Testis (tissue), 5 donors: ENCODE data around the gene KLRC4. TPM values are rescaled to one million over a fixed set of nuclear protein-coding genes. Genes with fewer than 3 reads are reported as not detected.

Experiments used
- DNase-seq: peaks from one replicate; pipeline ENCODE4 v3.0.0-alpha.2; 2019
- H3K27ac ChIP-seq, 2 donors: fragments of 200-600 bp; sonication (generic); one replicate each; pipeline ENCODE4 v1.5.1; 2019
- H3K27me3 ChIP-seq: fragments of 200-600 bp; sonication (generic); one replicate; pipeline ENCODE4 v1.5.1; 2019
- H3K36me3 ChIP-seq: fragments of 200-600 bp; sonication (generic); one replicate; pipeline ENCODE4 v1.5.1; 2017; ENCODE audit warnings: low read depth; ENCODE audit errors: missing control alignments
- H3K4me1 ChIP-seq: fragments of 200-600 bp; sonication (generic); one replicate; pipeline ENCODE4 v1.5.1; 2019
- H3K4me3 ChIP-seq, 2 donors: fragments of 200-600 bp; sonication (generic); one replicate each; pipeline ENCODE4 v1.5.1; 2017 to 2019
- H3K9me3 ChIP-seq: fragments of 200-600 bp; sonication (generic); one replicate; pipeline ENCODE4 v1.5.1; 2017
- POLR2A ChIP-seq: fragments of 450-650 bp; IDR thresholded peaks from one replicate; pipeline ENCODE4 v1.6.1; 2017; ENCODE audit warnings: antibody characterized with exemption, mild to moderate bottlenecking, moderate library complexity
- WGBS, 2 donors: methylation state at CpG; one replicate each; pipeline ENCODE4 v1.1.5; 2018; 5-methylcytosine and 5-hydroxymethylcytosine counted together
- intact Hi-C: fragments of 100-400 bp; cut with DNase I; formaldehyde crosslinking; loops from one replicate; pipeline ENCODE4 v1.15.1; 2023; ENCODE audit warnings: low total_unique reads
- long read RNA-seq, 2 donors: transcript quantifications; one replicate each; lab custom pipeline, GENCODE V29; 2026
- polyA plus RNA-seq: library from polyadenylated mRNA; stranded (reverse); fragments of 350-450 nt; fragmentation: Illumina TruSeq; extraction: RNeasy Lipid Tissue Mini Kit (QIAGEN cat#74804); gene quantifications from one replicate; pipeline ENCODE4 v1.2.3, GENCODE V29; 2014; ENCODE audit warnings: low read depth, low replicate concordance; ENCODE audit not compliant: insufficient read depth
- total RNA-seq, 2 donors: library from RNA; depleted of rRNA; stranded (reverse); fragments of >200 nt; gene quantifications; one replicate each; pipeline ENCODE4 v1.2.3, GENCODE V29; 2016
- TF ChIP-seq, protein P1 (sequence below), 3 experiments: fragments of 450-650 bp in 2 of 3; fragments of 200-600 bp in 1 of 3; sonication (generic) in 1 of 3; IDR thresholded peaks; one replicate each; pipeline ENCODE4 v1.5.1; 2016 to 2019; ENCODE audit warnings: antibody characterized with exemption in 3 of 3, mild to moderate bottlenecking in 2 of 3, moderate library complexity in 1 of 3

Gene KLRC4, protein sequence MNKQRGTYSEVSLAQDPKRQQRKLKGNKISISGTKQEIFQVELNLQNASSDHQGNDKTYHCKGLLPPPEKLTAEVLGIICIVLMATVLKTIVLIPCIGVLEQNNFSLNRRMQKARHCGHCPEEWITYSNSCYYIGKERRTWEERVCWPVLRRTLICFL
- total RNA-seq = not detected
- not detected for polyA plus RNA-seq
- long read RNA-seq, donor 1 = 0 reads
- long read RNA-seq, donor 2 = 0 reads

DNA sequence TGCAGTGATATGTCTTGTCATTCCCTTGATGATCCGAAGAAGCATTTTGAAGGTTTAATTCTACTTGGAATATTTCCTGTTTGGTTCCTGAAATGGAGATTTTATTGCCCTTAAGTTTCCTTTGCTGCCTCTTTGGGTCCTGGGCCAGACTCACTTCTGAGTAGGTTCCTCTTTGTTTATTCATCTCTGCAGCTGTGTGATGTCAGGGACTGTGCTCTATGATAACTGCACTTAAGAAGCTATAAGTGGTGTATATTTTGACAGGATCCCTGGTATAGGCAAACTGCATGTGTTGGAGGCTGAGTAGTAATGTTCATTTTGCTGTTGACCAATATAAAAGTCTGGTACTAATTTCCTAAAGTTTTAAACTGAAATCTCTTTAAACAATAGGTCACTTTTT lies at the start of gene KLRC4:
Gene KLRC4, minus strand, starts transcription at position 366 of the 400 bp plus-strand sequence. Its CDS starts 182 bp downstream, at position 184.
- TF ChIP-seq, protein P1, sequence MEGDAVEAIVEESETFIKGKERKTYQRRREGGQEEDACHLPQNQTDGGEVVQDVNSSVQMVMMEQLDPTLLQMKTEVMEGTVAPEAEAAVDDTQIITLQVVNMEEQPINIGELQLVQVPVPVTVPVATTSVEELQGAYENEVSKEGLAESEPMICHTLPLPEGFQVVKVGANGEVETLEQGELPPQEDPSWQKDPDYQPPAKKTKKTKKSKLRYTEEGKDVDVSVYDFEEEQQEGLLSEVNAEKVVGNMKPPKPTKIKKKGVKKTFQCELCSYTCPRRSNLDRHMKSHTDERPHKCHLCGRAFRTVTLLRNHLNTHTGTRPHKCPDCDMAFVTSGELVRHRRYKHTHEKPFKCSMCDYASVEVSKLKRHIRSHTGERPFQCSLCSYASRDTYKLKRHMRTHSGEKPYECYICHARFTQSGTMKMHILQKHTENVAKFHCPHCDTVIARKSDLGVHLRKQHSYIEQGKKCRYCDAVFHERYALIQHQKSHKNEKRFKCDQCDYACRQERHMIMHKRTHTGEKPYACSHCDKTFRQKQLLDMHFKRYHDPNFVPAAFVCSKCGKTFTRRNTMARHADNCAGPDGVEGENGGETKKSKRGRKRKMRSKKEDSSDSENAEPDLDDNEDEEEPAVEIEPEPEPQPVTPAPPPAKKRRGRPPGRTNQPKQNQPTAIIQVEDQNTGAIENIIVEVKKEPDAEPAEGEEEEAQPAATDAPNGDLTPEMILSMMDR (IDR thresholded peaks at IDR 0.05) = no peak
- no peak for TF ChIP-seq POLR2A
- H3K9me3 ChIP-seq = no peaks in the 10 kb centered on the region
- H3K4me3 ChIP-seq = no peak within 1 kb of the TSS
- H3K36me3 ChIP-seq = no peaks in the 10 kb centered on the region
- H3K27me3 ChIP-seq = no peaks in the 10 kb centered on the region
- no peaks in the 10 kb centered on the region for H3K4me1 ChIP-seq
- no peak for DNase-seq
- WGBS, 2 donors = 0% methylated on average over 1 of the region's 1 CpG
- intact Hi-C loops = no loop called here
- H3K27ac ChIP-seq = no peak within 1 kb of the TSS

DNA sequence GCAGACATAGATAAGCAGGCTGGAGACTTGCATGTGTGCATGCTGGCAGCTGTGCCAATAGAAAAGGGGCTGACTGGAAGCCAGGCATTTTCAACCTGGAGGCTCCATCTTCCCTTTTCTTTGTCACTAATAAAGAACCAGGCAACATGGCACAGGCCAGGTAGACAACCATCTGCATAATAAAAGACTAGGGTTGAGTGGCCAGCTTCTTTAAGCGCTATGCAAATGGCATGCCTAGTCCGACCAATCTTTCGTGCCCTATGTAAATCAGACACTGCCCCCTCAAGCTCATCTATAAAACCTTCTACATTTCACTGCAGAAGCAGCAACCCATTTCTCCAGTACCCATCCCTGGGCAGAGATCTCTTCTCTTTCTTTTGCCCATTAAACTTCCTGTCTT lies 48.2 kb upstream of the KLRC4 start:
- Histone ChIP-seq H3K9me3 (no peaks in the 10 kb centered on the region), H3K36me3 (no peaks in the 10 kb centered on the region), H3K4me1 (no peaks in the 10 kb centered on the region), H3K27ac (no peak overlapping the region), H3K27me3 (no peaks in the 10 kb centered on the region), H3K4me3 (no peak overlapping the region)
- WGBS, 2 donors = 82 to 90% methylated on average over 3 of the region's 3 CpGs
- intact Hi-C loops = no loop called here
- TF ChIP-seq, protein P1 (IDR thresholded peaks at IDR 0.05) = no peak
- no peak for TF ChIP-seq POLR2A
- DNase-seq = no peak

DNA sequence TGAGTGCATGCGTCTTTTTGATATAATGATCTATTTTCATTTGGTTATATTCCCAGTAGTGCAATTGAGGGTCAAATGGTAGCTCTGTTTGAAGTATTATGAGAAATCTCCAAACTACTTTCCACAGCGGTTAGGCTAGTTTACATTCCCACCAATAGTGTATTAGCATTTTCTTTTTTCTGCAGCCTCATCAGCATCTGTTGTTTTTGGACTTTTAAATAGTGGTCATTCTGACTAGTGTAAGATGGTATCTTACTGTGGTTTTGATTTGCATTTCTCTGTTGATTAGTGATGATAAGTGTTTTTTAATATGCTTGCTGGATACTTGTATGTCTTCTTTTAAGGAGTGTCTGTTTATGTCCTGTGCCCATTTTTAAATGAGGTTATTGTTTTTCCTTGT lies 47.3 kb upstream of the KLRC4 start:
- Histone ChIP-seq H3K36me3 (no peaks in the 10 kb centered on the region), H3K27ac (no peak overlapping the region), H3K27me3 (no peaks in the 10 kb centered on the region), H3K4me3 (no peak overlapping the region), H3K9me3 (no peaks in the 10 kb centered on the region), H3K4me1 (no peaks in the 10 kb centered on the region)
- 91 to 95% methylated on average over 2 of the region's 2 CpGs for WGBS, 2 donors
- TF ChIP-seq POLR2A = no peak
- TF ChIP-seq, protein P1 (IDR thresholded peaks at IDR 0.05) = no peak
- DNase-seq = no peak
- intact Hi-C loops = no loop called here

DNA sequence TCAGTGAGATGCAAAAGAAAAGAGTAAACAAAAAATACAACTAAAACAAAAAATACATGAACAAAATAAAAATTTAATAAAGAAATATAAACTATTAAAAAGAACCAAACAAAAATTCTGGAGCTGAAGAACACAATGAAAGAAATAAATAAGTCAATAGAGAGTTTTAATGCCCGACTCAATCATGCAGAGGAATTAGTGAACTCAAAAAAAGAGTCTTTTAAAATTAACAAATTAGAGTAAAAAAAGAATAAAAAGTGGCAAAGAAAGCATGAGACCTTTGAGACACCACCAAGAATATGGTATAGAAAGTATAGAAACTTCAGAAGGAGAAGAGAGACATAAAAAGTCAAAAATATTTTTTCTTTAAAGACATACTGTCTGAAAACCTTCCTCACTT lies 46.2 kb upstream of the KLRC4 start:
- Histone ChIP-seq H3K4me3 (no peak overlapping the region), H3K27ac (no peak overlapping the region), H3K36me3 (no peaks in the 10 kb centered on the region), H3K9me3 (no peaks in the 10 kb centered on the region), H3K4me1 (no peaks in the 10 kb centered on the region), H3K27me3 (no peaks in the 10 kb centered on the region)
- intact Hi-C loops = no loop called here
- DNase-seq = no peak
- 91 to 93% methylated on average over 1 of the region's 1 CpG for WGBS, 2 donors
- TF ChIP-seq, protein P1 (IDR thresholded peaks at IDR 0.05) = no peak
- no peak for TF ChIP-seq POLR2A

DNA sequence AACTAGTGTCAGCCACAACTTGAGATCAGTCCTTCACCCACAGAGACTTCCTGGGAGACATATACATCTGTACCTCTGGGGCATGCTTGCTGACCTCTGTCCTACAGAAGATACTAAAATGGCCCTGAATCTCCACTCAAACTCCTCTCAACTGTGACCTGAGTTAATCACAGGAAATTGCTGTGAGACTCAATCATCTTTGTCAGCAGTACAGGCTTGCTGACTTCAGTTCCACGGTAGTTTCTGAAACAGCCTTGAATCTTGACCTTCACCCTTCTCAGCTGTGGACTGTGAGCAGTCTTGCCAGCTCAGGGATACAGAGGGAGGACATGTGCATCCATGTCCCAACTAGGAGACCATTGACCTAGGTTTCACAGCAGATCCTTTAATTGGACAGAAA lies 45.0 kb upstream of the KLRC4 start:
- Histone ChIP-seq H3K4me3 (no peak overlapping the region), H3K4me1 (no peaks in the 10 kb centered on the region), H3K27ac (no peak overlapping the region), H3K27me3 (no peaks in the 10 kb centered on the region), H3K36me3 (no peaks in the 10 kb centered on the region), H3K9me3 (no peaks in the 10 kb centered on the region)
- DNase-seq = no peak
- TF ChIP-seq, protein P1 (IDR thresholded peaks at IDR 0.05) = no peak
- TF ChIP-seq POLR2A = no peak
- 33 to 50% methylated on average over 1 of the region's 1 CpG for WGBS, 2 donors
- intact Hi-C loops = no loop called here
